Measurements from ENCODE around the gene ZNF763. TPM values are rescaled to one million over a fixed set of nuclear protein-coding genes. Genes with fewer than 3 reads are reported as not detected.
"Not testable (repeated sequence)": the region's sequence is repeated elsewhere in the genome, so short reads cannot be mapped to it uniquely, and the experiment has no call there.

ZNF763 gene
- total RNA-seq, 2 donors from 2014 or later: 0.64 to 1.3 TPM

GRCh38 chr19:11989112-11989456 is 24.2 kb downstream of the ZNF763 start:
- H3K4me3 Mint-ChIP-seq: peak overlapping the region; percentile 80
- H3K27ac Mint-ChIP-seq: peak overlapping the region; percentile 55
- no peaks in the 10 kb centered on the region for H3K27me3 Mint-ChIP-seq
- peaks cover 7% of the 10 kb centered on the region for H3K36me3 Mint-ChIP-seq (ENCODE audit: low read depth)
- peaks cover 5% of the 10 kb centered on the region for H3K4me1 Mint-ChIP-seq
- ATAC-seq (replicated peaks): no peak
- H3K9me3 Mint-ChIP-seq: no peaks in the 10 kb centered on the region

- not testable (repeated sequence) for H3K9me3 Mint-ChIP-seq; H3K4me1 Mint-ChIP-seq; H3K36me3 Mint-ChIP-seq (ENCODE audit: low read depth); H3K27me3 Mint-ChIP-seq; H3K27ac Mint-ChIP-seq; ATAC-seq (replicated peaks); H3K4me3 Mint-ChIP-seq
Observed at GRCh38 chr19:11991921-11992320, 27.1 kb downstream of the ZNF763 start.

GRCh38 chr19:11995174-11995573 is 30.3 kb downstream of the ZNF763 start:
- Mint-ChIP-seq H3K4me1 (peaks cover 13% of the 10 kb centered on the region), H3K27ac (no peak overlapping the region), H3K36me3 (ENCODE audit: low read depth) (peaks cover 17% of the 10 kb centered on the region), H3K9me3 (no peaks in the 10 kb centered on the region), H3K4me3 (no peak overlapping the region), H3K27me3 (no peaks in the 10 kb centered on the region)
- ATAC-seq (replicated peaks): no peak

GRCh38 chr19:12000152-12000981 is 35.5 kb downstream of the ZNF763 start:
- peak; percentile 98 for ATAC-seq (replicated peaks)
- H3K9me3 Mint-ChIP-seq: no peaks in the 10 kb centered on the region
- no peaks in the 10 kb centered on the region for H3K27me3 Mint-ChIP-seq
- peaks cover 12% of the 10 kb centered on the region for H3K4me1 Mint-ChIP-seq
- no peak overlapping the region for H3K27ac Mint-ChIP-seq
- peaks cover 35% of the 10 kb centered on the region for H3K36me3 Mint-ChIP-seq (ENCODE audit: low read depth)
- peak overlapping the region; percentile 26 for H3K4me3 Mint-ChIP-seq

GRCh38 chr19:12015015-12015752 is 50.3 kb downstream of the ZNF763 start:
- Mint-ChIP-seq H3K4me1 (no peaks in the 10 kb centered on the region), H3K4me3 (no peak overlapping the region), H3K9me3 (peaks cover 29% of the 10 kb centered on the region), H3K27me3 (no peaks in the 10 kb centered on the region), H3K27ac (no peak overlapping the region), H3K36me3 (ENCODE audit: low read depth) (peaks cover 79% of the 10 kb centered on the region)
- ATAC-seq (replicated peaks): no peak

- no peaks in the 10 kb centered on the region for H3K27me3 Mint-ChIP-seq
- no peak overlapping the region for H3K27ac Mint-ChIP-seq
- no peak for ATAC-seq (replicated peaks)
- H3K4me1 Mint-ChIP-seq: no peaks in the 10 kb centered on the region
- no peak overlapping the region for H3K4me3 Mint-ChIP-seq
- peaks cover 29% of the 10 kb centered on the region for H3K9me3 Mint-ChIP-seq
- H3K36me3 Mint-ChIP-seq (ENCODE audit: low read depth): peaks cover 76% of the 10 kb centered on the region
Observed at GRCh38 chr19:12015753-12016116, 50.9 kb downstream of the ZNF763 start.

Other genes with a start within 250 kb of the ZNF763 start
- 1 to 10 TPM; 1.9 to 2.8 TPM for gene ZNF823, start 226.1 kb upstream of the ZNF763 start, total RNA-seq
- 1 to 10 TPM; 4.5 to 5.1 TPM for gene ZNF441, start 198.0 kb upstream of the ZNF763 start, total RNA-seq
- gene ZNF491, start 166.5 kb upstream of the ZNF763 start, total RNA-seq: under 1 TPM; 0.50 to 0.52 TPM
- 1 to 10 TPM; 8.7 to 9.0 TPM for gene ZNF440, start 150.8 kb upstream of the ZNF763 start, total RNA-seq
- 10 to 100 TPM in 1 of 2 donors, 1 to 10 TPM in 1; 4.3 to 16.5 TPM for gene ZNF439, start 116.3 kb upstream of the ZNF763 start, total RNA-seq
- gene ZNF69, start 77.3 kb upstream of the ZNF763 start, total RNA-seq: 1 to 10 TPM; 1.5 to 1.9 TPM
- gene ZNF700, start 39.9 kb upstream of the ZNF763 start, total RNA-seq: 10 to 100 TPM; 12.0 to 12.2 TPM
- gene ZNF433, start 70.6 kb downstream of the ZNF763 start, total RNA-seq: under 1 TPM in 1 of 2 donors, not detected in 1; 0.85 TPM
- gene ZNF878, start 87.9 kb downstream of the ZNF763 start, total RNA-seq: under 1 TPM in 1 of 2 donors, not detected in 1; 0.74 TPM
- 1 to 10 TPM; 1.8 to 3.1 TPM for gene ZNF844, start 99.7 kb downstream of the ZNF763 start, total RNA-seq
- 1 to 10 TPM; 1.7 to 3.5 TPM for gene ZNF20, start 175.3 kb downstream of the ZNF763 start, total RNA-seq
- 1 to 10 TPM; 2.0 to 2.2 TPM for gene ZNF625, start 191.7 kb downstream of the ZNF763 start, total RNA-seq
- 10 to 100 TPM; 11.0 to 23.1 TPM for gene ZNF136, start 198.1 kb downstream of the ZNF763 start, total RNA-seq